GM12874 (cell line): ENCODE results near the gene AGAP1.

Experiments used
- CTCF ChIP-seq: IDR thresholded peaks from 2 replicates; pipeline ENCODE4 v1.5.1; 2011; ENCODE audit warnings: low read depth, mild to moderate bottlenecking, control low read depth, low read length, moderate library complexity; ENCODE audit not compliant: insufficient read depth

Gene AGAP1

GRCh38 chr2:235663875-235664274, 170.0 kb downstream of the AGAP1 start:
- TF ChIP-seq CTCF = no peak

GRCh38 chr2:235665661-235666212, 171.9 kb downstream of the AGAP1 start:
- TF ChIP-seq CTCF = no peak

GRCh38 chr2:235666213-235666781, 172.5 kb downstream of the AGAP1 start:
- no peak for TF ChIP-seq CTCF

- no peak for TF ChIP-seq CTCF
Measured at GRCh38 chr2:235668782-235669181, 174.9 kb downstream of the AGAP1 start.

- no peak for TF ChIP-seq CTCF
Measured at GRCh38 chr2:235669269-235669831, 175.5 kb downstream of the AGAP1 start.

- TF ChIP-seq CTCF = no peak
Measured at GRCh38 chr2:235669983-235670962, 176.4 kb downstream of the AGAP1 start.
